Right lobe of liver (tissue), 6 donors: ENCODE measurements around the gene ATP11C. TPM values are rescaled to one million over a fixed set of nuclear protein-coding genes. Genes with fewer than 3 reads are reported as not detected.
"Not testable (repeated sequence)": the region's sequence is repeated elsewhere in the genome, so short reads cannot be mapped to it uniquely, and the experiment has no call there.

Experiments
- ATAC-seq, 4 donors: fragments of 200-7000 bp; cut with Tn5 transposase; one replicate each; pipeline ENCODE4 v1.9.1; 2020; ENCODE audit warnings: mild to moderate bottlenecking in 4 of 4, moderate library complexity in 4 of 4
- DNase-seq, 3 donors: peaks; one replicate each; pipeline ENCODE4 v3.0.0-alpha.2; 2020
- H3K27ac ChIP-seq, 3 donors: fragments of 200-600 bp; one replicate each; pipeline ENCODE4 v1.8.0; 2022
- H3K27me3 ChIP-seq, 2 donors: fragments of 200-600 bp; one replicate each; pipeline ENCODE4 v1.8.0; 2022
- H3K36me3 ChIP-seq, 4 donors: fragments of 200-600 bp; sonication (generic) in 1 of 4; one replicate each; pipeline versions ENCODE4 v1.5.1 to v1.8.0; 2017 to 2022; ENCODE audit warnings: control low read depth in 1 of 4
- H3K4me1 ChIP-seq, 4 donors: fragments of 200-600 bp; sonication (generic) in 1 of 4; one replicate each; pipeline versions ENCODE4 v1.5.1 to v1.8.0; 2017 to 2022; ENCODE audit warnings: control low read depth in 1 of 4
- H3K4me3 ChIP-seq, 3 donors: fragments of 200-600 bp; one replicate each; pipeline ENCODE4 v1.8.0; 2022
- H3K9me3 ChIP-seq, 4 donors: fragments of 200-600 bp; sonication (generic) in 1 of 4; one replicate each; pipeline versions ENCODE4 v1.5.1 to v1.8.0; 2017 to 2022; ENCODE audit warnings: control low read depth in 1 of 4
- POLR2A ChIP-seq: fragments of 450-650 bp; IDR thresholded peaks from one replicate; pipeline ENCODE4 v1.6.1; 2017; ENCODE audit warnings: antibody characterized with exemption, mild to moderate bottlenecking
- WGBS: methylation state at CpG from one replicate; pipeline ENCODE4 v1.1.6; 2018; ENCODE audit warnings: low coverage, low lambda C conversion rate; ENCODE audit not compliant: insufficient coverage; ENCODE audit errors: missing lambda C conversion rate; 5-methylcytosine and 5-hydroxymethylcytosine counted together
- intact Hi-C, 2 donors: fragments of 100-400 bp; cut with DNase I; formaldehyde crosslinking; loops; one replicate each; pipeline versions ENCODE4 v1.11.2 to v1.14.1; 2022
- total RNA-seq, 6 experiments: library from RNA; depleted of rRNA in 2 of 6; stranded (reverse); fragments of >200 nt in 2 of 6; fragmentation: NEBNext Ultra II Directional in 3 of 6; extraction: Animal tissue kit (Norgen Biotek cat#: 25700) in 3 of 6; gene quantifications; one replicate each; pipeline versions ENCODE4 v1.1.0 to v1.2.4, GENCODE V29; 2016 to 2023
- TF ChIP-seq, protein P1 (sequence below), 4 donors: fragments of 200-600 bp in 3 of 4; fragments of 450-650 bp in 1 of 4; IDR thresholded peaks; one replicate each; pipeline versions ENCODE4 v1.5.1 to v1.8.0; 2016 to 2022; ENCODE audit warnings: antibody characterized with exemption in 4 of 4, mild to moderate bottlenecking in 2 of 4
- donor health status: DM: no; HTN: yes; CAD: no.
- donor health status: DM: no; HTN: no; CAD: no.
- donor health status: DM: no; HTN: no; CAD: no.
- donor health status: DM: no; HTN: yes; CAD: no.
- donor health status: DM: no; HTN: yes; CAD: no.

Gene ATP11C
- total RNA-seq, 6 experiments from 2014 or later = 21.4 to 34.0 (median 29.1) TPM

GRCh38 chrX:139971394-139971749, 38.5 kb upstream of the ATP11C start:
- ATAC-seq (peak; percentile 18 to 60 (median 34)), DNase-seq (peak in 2 of 3 donors; percentile 26 to 54)
- peaks cover 0 to 13% (median 0%) of the 10 kb centered on the region in 4 donors for H3K4me1 ChIP-seq
- H3K9me3 ChIP-seq = no peaks in the 10 kb centered on the region
- peaks cover 0 to 8% of the 10 kb centered on the region in 2 donors for H3K27me3 ChIP-seq
- no peaks in the 10 kb centered on the region for H3K36me3 ChIP-seq
- 42% methylated on average over 10 of the region's 10 CpGs for WGBS
- peak overlapping the region in 1 of 3 donors; percentile 48 for H3K27ac ChIP-seq
- peak overlapping the region; percentile 5 to 38 (median 29) for H3K4me3 ChIP-seq
- TF ChIP-seq, protein P1, sequence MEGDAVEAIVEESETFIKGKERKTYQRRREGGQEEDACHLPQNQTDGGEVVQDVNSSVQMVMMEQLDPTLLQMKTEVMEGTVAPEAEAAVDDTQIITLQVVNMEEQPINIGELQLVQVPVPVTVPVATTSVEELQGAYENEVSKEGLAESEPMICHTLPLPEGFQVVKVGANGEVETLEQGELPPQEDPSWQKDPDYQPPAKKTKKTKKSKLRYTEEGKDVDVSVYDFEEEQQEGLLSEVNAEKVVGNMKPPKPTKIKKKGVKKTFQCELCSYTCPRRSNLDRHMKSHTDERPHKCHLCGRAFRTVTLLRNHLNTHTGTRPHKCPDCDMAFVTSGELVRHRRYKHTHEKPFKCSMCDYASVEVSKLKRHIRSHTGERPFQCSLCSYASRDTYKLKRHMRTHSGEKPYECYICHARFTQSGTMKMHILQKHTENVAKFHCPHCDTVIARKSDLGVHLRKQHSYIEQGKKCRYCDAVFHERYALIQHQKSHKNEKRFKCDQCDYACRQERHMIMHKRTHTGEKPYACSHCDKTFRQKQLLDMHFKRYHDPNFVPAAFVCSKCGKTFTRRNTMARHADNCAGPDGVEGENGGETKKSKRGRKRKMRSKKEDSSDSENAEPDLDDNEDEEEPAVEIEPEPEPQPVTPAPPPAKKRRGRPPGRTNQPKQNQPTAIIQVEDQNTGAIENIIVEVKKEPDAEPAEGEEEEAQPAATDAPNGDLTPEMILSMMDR (IDR thresholded peaks at IDR 0.05) = no peak
- TF ChIP-seq POLR2A = no peak
- intact Hi-C loops = no loop called here

DNA sequence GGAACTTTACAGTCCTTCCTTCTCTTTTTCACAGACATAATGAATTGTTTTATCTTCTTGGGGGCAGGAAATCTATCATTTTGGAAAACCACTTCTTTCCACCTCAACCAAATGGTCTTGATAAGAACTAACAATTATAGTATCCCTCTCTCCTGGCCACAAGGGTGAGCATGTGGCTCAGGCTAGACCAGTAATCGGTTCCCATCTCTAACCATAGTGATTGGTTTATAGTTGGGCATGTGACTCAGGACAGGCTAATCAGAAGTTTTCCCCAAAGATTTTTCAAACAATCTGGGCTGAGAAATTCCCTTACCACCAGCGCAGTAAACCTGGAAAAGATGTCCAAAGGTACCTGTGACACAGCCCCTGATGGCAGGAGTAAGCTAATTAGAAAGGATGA, 36.4 kb upstream of the ATP11C start:
- no peak overlapping the region for H3K27ac ChIP-seq
- no peak overlapping the region for H3K4me3 ChIP-seq
- H3K9me3 ChIP-seq = no peaks in the 10 kb centered on the region
- 17% methylated on average over 1 of the region's 2 CpGs for WGBS
- peaks cover 0 to 13% of the 10 kb centered on the region in 2 donors for H3K27me3 ChIP-seq
- intact Hi-C loops = no loop called here
- H3K4me1 ChIP-seq = peaks cover 0 to 8% (median 0%) of the 10 kb centered on the region in 4 donors
- ATAC-seq (no peak), DNase-seq (no peak)
- no peaks in the 10 kb centered on the region for H3K36me3 ChIP-seq
- TF ChIP-seq, protein P1 (IDR thresholded peaks at IDR 0.05) = no peak
- no peak for TF ChIP-seq POLR2A

- Histone ChIP-seq H3K27me3 (peaks cover 0 to 13% of the 10 kb centered on the region in 2 donors), H3K9me3 (no peaks in the 10 kb centered on the region), H3K36me3 (no peaks in the 10 kb centered on the region), H3K27ac (no peak overlapping the region), H3K4me1 (no peaks in the 10 kb centered on the region), H3K4me3 (no peak overlapping the region)
- DNase-seq (no peak), ATAC-seq (no peak)
- no peak for TF ChIP-seq POLR2A
- TF ChIP-seq, protein P1 (IDR thresholded peaks at IDR 0.05) = no peak
- intact Hi-C loops = no loop called here
- WGBS = 50% methylated on average over 3 of the region's 3 CpGs
Observed at GRCh38 chrX:139967750-139968149, 34.9 kb upstream of the ATP11C start.

DNA sequence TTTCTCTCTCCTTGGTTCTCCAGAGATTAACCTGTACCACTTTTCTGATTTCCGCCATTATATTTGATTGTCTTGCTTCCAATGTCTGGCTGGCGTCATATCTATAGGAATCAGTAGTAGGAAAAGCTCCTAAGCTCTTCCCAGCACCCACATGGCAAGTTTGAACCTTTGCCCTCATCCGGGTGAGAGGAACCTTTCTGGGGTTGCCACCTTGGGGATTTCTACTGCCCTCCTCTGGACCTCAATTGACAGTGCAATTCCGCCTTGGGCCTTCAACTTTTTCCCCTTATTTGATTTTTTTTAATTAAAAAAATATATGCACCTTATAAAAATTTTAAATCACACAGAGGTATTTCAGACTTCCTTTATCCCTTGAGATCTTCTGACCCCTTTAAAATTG, 34.4 kb upstream of the ATP11C start:
- Histone ChIP-seq H3K9me3 (no peaks in the 10 kb centered on the region), H3K27me3 (peaks cover 0 to 13% of the 10 kb centered on the region in 2 donors), H3K27ac (no peak overlapping the region), H3K36me3 (no peaks in the 10 kb centered on the region), H3K4me3 (no peak overlapping the region), H3K4me1 (no peaks in the 10 kb centered on the region)
- peak in 1 of 3 donors; percentile 54 for DNase-seq
- 27% methylated on average over 4 of the region's 4 CpGs for WGBS
- peak; percentile 70 to 85 (median 78) for ATAC-seq
- TF ChIP-seq, protein P1 (IDR thresholded peaks at IDR 0.05) = peak; percentile 15 to 52 (median 32)
- TF ChIP-seq POLR2A = no peak
- intact Hi-C loops = no loop called here

DNA sequence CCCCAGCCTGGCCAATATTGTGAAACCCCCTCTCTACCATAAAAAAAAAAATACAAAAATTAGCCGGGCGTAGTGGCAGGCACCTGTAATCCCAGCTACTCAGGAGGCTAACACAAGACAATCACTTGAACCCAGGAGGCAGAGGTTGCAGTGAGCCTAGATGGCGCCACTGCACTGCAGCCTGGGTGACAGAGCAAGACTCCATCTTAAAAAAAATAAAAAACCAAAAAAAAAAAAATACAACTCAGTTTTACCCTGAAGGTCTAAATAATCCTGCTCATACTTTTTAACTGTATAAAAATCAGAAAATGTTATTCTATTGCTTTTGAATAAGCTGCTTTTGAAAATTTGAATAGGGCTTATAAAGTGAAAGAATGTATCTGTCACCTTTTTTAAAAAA, 33.3 kb upstream of the ATP11C start:
- TF ChIP-seq, protein P1 (IDR thresholded peaks at IDR 0.05) = peak in 3 of 4 donors; percentile 27 to 44 (median 40)
- H3K9me3 ChIP-seq, intact Hi-C loops, H3K4me3 ChIP-seq, H3K4me1 ChIP-seq, H3K36me3 ChIP-seq, DNase-seq, H3K27ac ChIP-seq: not testable (repeated sequence)
- ATAC-seq = peak in 1 of 4 donors; percentile 46
- WGBS = 17% methylated on average over 1 of the region's 3 CpGs
- H3K27me3 ChIP-seq = peaks cover 0 to 13% of the 10 kb centered on the region in 2 donors
